GM19463 (cell line): ENCODE measurements around the gene IQSEC3.
"Not testable (repeated sequence)": the region's sequence is repeated elsewhere in the genome, so short reads cannot be mapped to it uniquely, and the experiment has no call there.

Experiments
- ATAC-seq: cut with Tn5 transposase; IDR thresholded peaks from one replicate; pipeline ENCODE4 v1.9.1; 2021; ENCODE audit warnings: mild to moderate bottlenecking, moderate library complexity; ENCODE audit not compliant: unreplicated experiment

Gene IQSEC3

GRCh38 chr12:66428-66781, at the start of gene IQSEC3:
Gene IQSEC3 (plus strand): TSS chr12:66767. CDS start chr12:66883, 116 bp downstream.
- not testable (repeated sequence) for ATAC-seq

GRCh38 chr12:17370-18340, 48.9 kb upstream of the IQSEC3 start:
- not testable (repeated sequence) for ATAC-seq

- not testable (repeated sequence) for ATAC-seq
Measured at GRCh38 chr12:18821-19567, 47.6 kb upstream of the IQSEC3 start.

GRCh38 chr12:19906-20305, 46.7 kb upstream of the IQSEC3 start:
- ATAC-seq: not testable (repeated sequence)

GRCh38 chr12:20757-21156, 45.8 kb upstream of the IQSEC3 start:
- no peak for ATAC-seq

GRCh38 chr12:21301-22189, 45.0 kb upstream of the IQSEC3 start:
- ATAC-seq: peak; percentile 58

- ATAC-seq: peak; percentile 21
Measured at GRCh38 chr12:22190-22529, 44.4 kb upstream of the IQSEC3 start.

- ATAC-seq: no peak
Measured at GRCh38 chr12:22530-23201, 43.9 kb upstream of the IQSEC3 start.

- not testable (repeated sequence) for ATAC-seq
Measured at GRCh38 chr12:27904-28303, 38.7 kb upstream of the IQSEC3 start.

- not testable (repeated sequence) for ATAC-seq
Measured at GRCh38 chr12:38775-39174, 27.8 kb upstream of the IQSEC3 start.

GRCh38 chr12:39555-40265, 26.9 kb upstream of the IQSEC3 start:
- ATAC-seq: not testable (repeated sequence)

GRCh38 chr12:44352-44751, 22.2 kb upstream of the IQSEC3 start:
- ATAC-seq: not testable (repeated sequence)

- not testable (repeated sequence) for ATAC-seq
Measured at GRCh38 chr12:45235-45990, 21.2 kb upstream of the IQSEC3 start.

- not testable (repeated sequence) for ATAC-seq
Measured at GRCh38 chr12:45991-46358, 20.6 kb upstream of the IQSEC3 start.

GRCh38 chr12:46542-46941, 20.0 kb upstream of the IQSEC3 start:
- not testable (repeated sequence) for ATAC-seq

GRCh38 chr12:47699-48226, 18.8 kb upstream of the IQSEC3 start:
- ATAC-seq: not testable (repeated sequence)

GRCh38 chr12:49149-49548, 17.4 kb upstream of the IQSEC3 start:
- not testable (repeated sequence) for ATAC-seq

GRCh38 chr12:51087-51486, 15.5 kb upstream of the IQSEC3 start:
- ATAC-seq: not testable (repeated sequence)

- not testable (repeated sequence) for ATAC-seq
Measured at GRCh38 chr12:51962-52361, 14.6 kb upstream of the IQSEC3 start.
